H1 (cell line): ENCODE data around the gene ZXDC. TPM values are rescaled to one million over a fixed set of nuclear protein-coding genes. Genes with fewer than 3 reads are reported as not detected.

Experiments used
- polyA plus RNA-seq, 7 experiments: library from polyadenylated mRNA; depleted of rRNA in 3 of 7; stranded (reverse) in 5 of 7; unstranded in 2 of 7; fragments of >200 nt in 5 of 7; fragments of 200-250 nt in 2 of 7; gene quantifications; 1 replicate in 5 of 7; 2 replicates in 1 of 7; 4 replicates in 1 of 7; pipeline versions ENCODE4 v1.2.1 to v1.2.3, GENCODE V29; 2011 to 2013; ENCODE audit warnings: missing spikeins in 2 of 7, mixed read lengths in 2 of 7
- total RNA-seq: library from RNA; stranded (reverse); fragmentation: NEBNext Ultra II Directional; extraction: Animal tissue kit (Norgen Biotek cat#: 25700); gene quantifications from 2 replicates; pipeline ENCODE4 v1.2.1, GENCODE V29; 2021
- TF ChIP-seq, protein P1 (sequence below): fragments of 300-600 bp; sonication (generic); IDR thresholded peaks from 2 replicates; pipeline ENCODE4 v1.7.1; 2012; ENCODE audit warnings: low read length, moderate library complexity, mild to moderate bottlenecking, inconsistent platforms; ENCODE audit not compliant: insufficient replicate concordance

Gene ZXDC
- total and polyA plus RNA-seq, 2 of the 8 experiments (the other 6 are each of a cell fraction or from before 2014, with no cell fraction given), result 12.7 to 24.3 TPM

DNA sequence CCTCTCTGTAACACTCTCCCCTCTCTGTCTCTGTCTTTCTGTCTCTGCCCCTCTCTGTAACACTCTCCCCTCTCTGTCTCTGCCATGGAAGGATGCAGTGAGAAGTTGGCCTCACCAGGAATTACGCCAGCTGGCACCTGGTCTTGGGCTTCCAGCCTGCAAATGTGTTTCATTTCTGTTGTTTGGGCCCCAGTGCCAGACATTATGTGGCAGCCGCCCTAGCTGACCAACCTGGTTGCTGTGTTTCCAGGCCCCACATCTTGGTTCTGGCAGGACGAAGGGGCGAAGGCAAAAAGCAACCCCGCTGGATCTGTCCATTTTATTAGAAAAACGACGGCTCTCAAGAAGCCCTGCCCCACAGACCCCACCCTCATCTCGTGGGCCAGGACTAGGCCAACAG lies 5.2 kb upstream of the ZXDC start (continued):
- TF ChIP-seq, protein P1, sequence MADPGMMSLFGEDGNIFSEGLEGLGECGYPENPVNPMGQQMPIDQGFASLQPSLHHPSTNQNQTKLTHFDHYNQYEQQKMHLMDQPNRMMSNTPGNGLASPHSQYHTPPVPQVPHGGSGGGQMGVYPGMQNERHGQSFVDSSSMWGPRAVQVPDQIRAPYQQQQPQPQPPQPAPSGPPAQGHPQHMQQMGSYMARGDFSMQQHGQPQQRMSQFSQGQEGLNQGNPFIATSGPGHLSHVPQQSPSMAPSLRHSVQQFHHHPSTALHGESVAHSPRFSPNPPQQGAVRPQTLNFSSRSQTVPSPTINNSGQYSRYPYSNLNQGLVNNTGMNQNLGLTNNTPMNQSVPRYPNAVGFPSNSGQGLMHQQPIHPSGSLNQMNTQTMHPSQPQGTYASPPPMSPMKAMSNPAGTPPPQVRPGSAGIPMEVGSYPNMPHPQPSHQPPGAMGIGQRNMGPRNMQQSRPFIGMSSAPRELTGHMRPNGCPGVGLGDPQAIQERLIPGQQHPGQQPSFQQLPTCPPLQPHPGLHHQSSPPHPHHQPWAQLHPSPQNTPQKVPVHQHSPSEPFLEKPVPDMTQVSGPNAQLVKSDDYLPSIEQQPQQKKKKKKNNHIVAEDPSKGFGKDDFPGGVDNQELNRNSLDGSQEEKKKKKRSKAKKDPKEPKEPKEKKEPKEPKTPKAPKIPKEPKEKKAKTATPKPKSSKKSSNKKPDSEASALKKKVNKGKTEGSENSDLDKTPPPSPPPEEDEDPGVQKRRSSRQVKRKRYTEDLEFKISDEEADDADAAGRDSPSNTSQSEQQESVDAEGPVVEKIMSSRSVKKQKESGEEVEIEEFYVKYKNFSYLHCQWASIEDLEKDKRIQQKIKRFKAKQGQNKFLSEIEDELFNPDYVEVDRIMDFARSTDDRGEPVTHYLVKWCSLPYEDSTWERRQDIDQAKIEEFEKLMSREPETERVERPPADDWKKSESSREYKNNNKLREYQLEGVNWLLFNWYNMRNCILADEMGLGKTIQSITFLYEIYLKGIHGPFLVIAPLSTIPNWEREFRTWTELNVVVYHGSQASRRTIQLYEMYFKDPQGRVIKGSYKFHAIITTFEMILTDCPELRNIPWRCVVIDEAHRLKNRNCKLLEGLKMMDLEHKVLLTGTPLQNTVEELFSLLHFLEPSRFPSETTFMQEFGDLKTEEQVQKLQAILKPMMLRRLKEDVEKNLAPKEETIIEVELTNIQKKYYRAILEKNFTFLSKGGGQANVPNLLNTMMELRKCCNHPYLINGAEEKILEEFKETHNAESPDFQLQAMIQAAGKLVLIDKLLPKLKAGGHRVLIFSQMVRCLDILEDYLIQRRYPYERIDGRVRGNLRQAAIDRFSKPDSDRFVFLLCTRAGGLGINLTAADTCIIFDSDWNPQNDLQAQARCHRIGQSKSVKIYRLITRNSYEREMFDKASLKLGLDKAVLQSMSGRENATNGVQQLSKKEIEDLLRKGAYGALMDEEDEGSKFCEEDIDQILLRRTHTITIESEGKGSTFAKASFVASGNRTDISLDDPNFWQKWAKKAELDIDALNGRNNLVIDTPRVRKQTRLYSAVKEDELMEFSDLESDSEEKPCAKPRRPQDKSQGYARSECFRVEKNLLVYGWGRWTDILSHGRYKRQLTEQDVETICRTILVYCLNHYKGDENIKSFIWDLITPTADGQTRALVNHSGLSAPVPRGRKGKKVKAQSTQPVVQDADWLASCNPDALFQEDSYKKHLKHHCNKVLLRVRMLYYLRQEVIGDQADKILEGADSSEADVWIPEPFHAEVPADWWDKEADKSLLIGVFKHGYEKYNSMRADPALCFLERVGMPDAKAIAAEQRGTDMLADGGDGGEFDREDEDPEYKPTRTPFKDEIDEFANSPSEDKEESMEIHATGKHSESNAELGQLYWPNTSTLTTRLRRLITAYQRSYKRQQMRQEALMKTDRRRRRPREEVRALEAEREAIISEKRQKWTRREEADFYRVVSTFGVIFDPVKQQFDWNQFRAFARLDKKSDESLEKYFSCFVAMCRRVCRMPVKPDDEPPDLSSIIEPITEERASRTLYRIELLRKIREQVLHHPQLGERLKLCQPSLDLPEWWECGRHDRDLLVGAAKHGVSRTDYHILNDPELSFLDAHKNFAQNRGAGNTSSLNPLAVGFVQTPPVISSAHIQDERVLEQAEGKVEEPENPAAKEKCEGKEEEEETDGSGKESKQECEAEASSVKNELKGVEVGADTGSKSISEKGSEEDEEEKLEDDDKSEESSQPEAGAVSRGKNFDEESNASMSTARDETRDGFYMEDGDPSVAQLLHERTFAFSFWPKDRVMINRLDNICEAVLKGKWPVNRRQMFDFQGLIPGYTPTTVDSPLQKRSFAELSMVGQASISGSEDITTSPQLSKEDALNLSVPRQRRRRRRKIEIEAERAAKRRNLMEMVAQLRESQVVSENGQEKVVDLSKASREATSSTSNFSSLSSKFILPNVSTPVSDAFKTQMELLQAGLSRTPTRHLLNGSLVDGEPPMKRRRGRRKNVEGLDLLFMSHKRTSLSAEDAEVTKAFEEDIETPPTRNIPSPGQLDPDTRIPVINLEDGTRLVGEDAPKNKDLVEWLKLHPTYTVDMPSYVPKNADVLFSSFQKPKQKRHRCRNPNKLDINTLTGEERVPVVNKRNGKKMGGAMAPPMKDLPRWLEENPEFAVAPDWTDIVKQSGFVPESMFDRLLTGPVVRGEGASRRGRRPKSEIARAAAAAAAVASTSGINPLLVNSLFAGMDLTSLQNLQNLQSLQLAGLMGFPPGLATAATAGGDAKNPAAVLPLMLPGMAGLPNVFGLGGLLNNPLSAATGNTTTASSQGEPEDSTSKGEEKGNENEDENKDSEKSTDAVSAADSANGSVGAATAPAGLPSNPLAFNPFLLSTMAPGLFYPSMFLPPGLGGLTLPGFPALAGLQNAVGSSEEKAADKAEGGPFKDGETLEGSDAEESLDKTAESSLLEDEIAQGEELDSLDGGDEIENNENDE, result no peak
